ENCODE data around the gene XRN2.

XRN2 gene

GRCh38 chr20:21391185-21391971 is 88.2 kb downstream of the XRN2 start:
- WGBS: 3% methylated on average over 61 of the region's 61 CpGs
- Histone ChIP-seq H3K4me3 (ENCODE audit: low read length) (peak overlapping the region; percentile 49), H3K4me1 (ENCODE audit: insufficient read depth, low read length) (peaks cover 17% of the 10 kb centered on the region), H3K36me3 (ENCODE audit: insufficient read depth, low read length) (peaks cover 37% of the 10 kb centered on the region), H3K27ac (ENCODE audit: low read depth, low read length) (no peak overlapping the region), H3K9ac (ENCODE audit: low read depth, low read length) (no peak overlapping the region), H3K27me3 (ENCODE audit: insufficient read depth, low read length) (peaks cover 74% of the 10 kb centered on the region), H3K9me3 (ENCODE audit: insufficient read depth, low read depth, low read length) (no peaks in the 10 kb centered on the region)

DNA sequence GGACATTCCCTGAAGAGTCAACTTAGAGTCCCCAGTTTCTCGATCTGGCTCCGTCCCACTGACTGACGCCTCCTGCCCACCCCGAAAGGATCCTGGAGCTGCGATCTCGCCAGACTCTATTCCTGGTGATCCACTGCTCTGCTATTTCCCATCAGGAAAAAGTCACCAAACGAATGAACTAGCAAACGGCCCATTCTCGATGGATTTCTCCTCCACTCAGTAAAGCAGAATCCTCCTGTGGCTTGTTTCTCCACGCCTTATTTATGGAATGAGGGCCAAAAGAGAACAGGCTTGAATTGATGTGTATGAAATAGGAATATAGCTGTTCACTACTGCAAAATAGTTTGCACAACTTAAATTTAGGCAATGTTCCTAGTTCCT is 88.8 kb downstream of the XRN2 start:
- 4% methylated on average over 9 of the region's 10 CpGs for WGBS
- Histone ChIP-seq H3K4me3 (ENCODE audit: low read length) (peak overlapping the region; percentile 49), H3K9ac (ENCODE audit: low read depth, low read length) (no peak overlapping the region), H3K27me3 (ENCODE audit: insufficient read depth, low read length) (peaks cover 80% of the 10 kb centered on the region), H3K27ac (ENCODE audit: low read depth, low read length) (no peak overlapping the region), H3K36me3 (ENCODE audit: insufficient read depth, low read length) (peaks cover 31% of the 10 kb centered on the region), H3K9me3 (ENCODE audit: insufficient read depth, low read depth, low read length) (no peaks in the 10 kb centered on the region), H3K4me1 (ENCODE audit: insufficient read depth, low read length) (peaks cover 17% of the 10 kb centered on the region)

GRCh38 chr20:21393166-21393565 is 90.0 kb downstream of the XRN2 start:
- Histone ChIP-seq H3K9ac (ENCODE audit: low read depth, low read length) (no peak overlapping the region), H3K27me3 (ENCODE audit: insufficient read depth, low read length) (peaks cover 92% of the 10 kb centered on the region), H3K27ac (ENCODE audit: low read depth, low read length) (no peak overlapping the region), H3K4me3 (ENCODE audit: low read length) (no peak overlapping the region), H3K36me3 (ENCODE audit: insufficient read depth, low read length) (peaks cover 20% of the 10 kb centered on the region), H3K9me3 (ENCODE audit: insufficient read depth, low read depth, low read length) (no peaks in the 10 kb centered on the region), H3K4me1 (ENCODE audit: insufficient read depth, low read length) (peaks cover 21% of the 10 kb centered on the region)
- WGBS: 39% methylated on average over 4 of the region's 4 CpGs

GRCh38 chr20:21393816-21394519 is 90.8 kb downstream of the XRN2 start:
- H3K9me3 ChIP-seq (ENCODE audit: insufficient read depth, low read depth, low read length): no peaks in the 10 kb centered on the region
- no peak overlapping the region for H3K9ac ChIP-seq (ENCODE audit: low read depth, low read length)
- WGBS: 71% methylated on average over 1 of the region's 4 CpGs
- H3K27ac ChIP-seq (ENCODE audit: low read depth, low read length): no peak overlapping the region
- peaks cover 100% of the 10 kb centered on the region for H3K27me3 ChIP-seq (ENCODE audit: insufficient read depth, low read length)
- H3K4me3 ChIP-seq (ENCODE audit: low read length): no peak overlapping the region
- H3K4me1 ChIP-seq (ENCODE audit: insufficient read depth, low read length): peaks cover 21% of the 10 kb centered on the region
- peaks cover 12% of the 10 kb centered on the region for H3K36me3 ChIP-seq (ENCODE audit: insufficient read depth, low read length)

- peaks cover 100% of the 10 kb centered on the region for H3K27me3 ChIP-seq (ENCODE audit: insufficient read depth, low read length)
- no peaks in the 10 kb centered on the region for H3K9me3 ChIP-seq (ENCODE audit: insufficient read depth, low read depth, low read length)
- peaks cover 21% of the 10 kb centered on the region for H3K4me1 ChIP-seq (ENCODE audit: insufficient read depth, low read length)
- no peak overlapping the region for H3K27ac ChIP-seq (ENCODE audit: low read depth, low read length)
- H3K9ac ChIP-seq (ENCODE audit: low read depth, low read length): no peak overlapping the region
- no peak overlapping the region for H3K4me3 ChIP-seq (ENCODE audit: low read length)
- H3K36me3 ChIP-seq (ENCODE audit: insufficient read depth, low read length): peaks cover 7% of the 10 kb centered on the region
- WGBS: 0% methylated on average over 1 of the region's 3 CpGs
Observed at GRCh38 chr20:21394551-21394950, 91.4 kb downstream of the XRN2 start.

GRCh38 chr20:21395051-21395665 is 92.0 kb downstream of the XRN2 start:
- Histone ChIP-seq H3K4me3 (ENCODE audit: low read length) (no peak overlapping the region), H3K36me3 (ENCODE audit: insufficient read depth, low read length) (peaks cover under 1% of the 10 kb centered on the region; the same call in 1 of the 2 replicates), H3K4me1 (ENCODE audit: insufficient read depth, low read length) (peaks cover 19% of the 10 kb centered on the region), H3K9me3 (ENCODE audit: insufficient read depth, low read depth, low read length) (no peaks in the 10 kb centered on the region), H3K9ac (ENCODE audit: low read depth, low read length) (no peak overlapping the region), H3K27me3 (ENCODE audit: insufficient read depth, low read length) (peaks cover 100% of the 10 kb centered on the region), H3K27ac (ENCODE audit: low read depth, low read length) (no peak overlapping the region)
- 16% methylated on average over 6 of the region's 6 CpGs for WGBS

- Histone ChIP-seq H3K36me3 (ENCODE audit: insufficient read depth, low read length) (no peaks in the 10 kb centered on the region), H3K27me3 (ENCODE audit: insufficient read depth, low read length) (peaks cover 100% of the 10 kb centered on the region), H3K27ac (ENCODE audit: low read depth, low read length) (no peak overlapping the region), H3K9me3 (ENCODE audit: insufficient read depth, low read depth, low read length) (no peaks in the 10 kb centered on the region), H3K4me1 (ENCODE audit: insufficient read depth, low read length) (peaks cover 13% of the 10 kb centered on the region), H3K9ac (ENCODE audit: low read depth, low read length) (no peak overlapping the region; the same call in 1 of the 2 replicates), H3K4me3 (ENCODE audit: low read length) (peak overlapping the region; percentile 35; the same call in 1 of the 2 replicates)
- WGBS: under 1% methylated on average over 103 of the region's 103 CpGs
Observed at GRCh38 chr20:21395666-21396598, 92.8 kb downstream of the XRN2 start.

GRCh38 chr20:21396599-21397340 is 93.6 kb downstream of the XRN2 start:
- Histone ChIP-seq H3K4me3 (ENCODE audit: low read length) (peak overlapping the region; percentile 35), H3K9ac (ENCODE audit: low read depth, low read length) (no peak overlapping the region; the same call in 1 of the 2 replicates)
- WGBS: 1% methylated on average over 116 of the region's 116 CpGs

DNA sequence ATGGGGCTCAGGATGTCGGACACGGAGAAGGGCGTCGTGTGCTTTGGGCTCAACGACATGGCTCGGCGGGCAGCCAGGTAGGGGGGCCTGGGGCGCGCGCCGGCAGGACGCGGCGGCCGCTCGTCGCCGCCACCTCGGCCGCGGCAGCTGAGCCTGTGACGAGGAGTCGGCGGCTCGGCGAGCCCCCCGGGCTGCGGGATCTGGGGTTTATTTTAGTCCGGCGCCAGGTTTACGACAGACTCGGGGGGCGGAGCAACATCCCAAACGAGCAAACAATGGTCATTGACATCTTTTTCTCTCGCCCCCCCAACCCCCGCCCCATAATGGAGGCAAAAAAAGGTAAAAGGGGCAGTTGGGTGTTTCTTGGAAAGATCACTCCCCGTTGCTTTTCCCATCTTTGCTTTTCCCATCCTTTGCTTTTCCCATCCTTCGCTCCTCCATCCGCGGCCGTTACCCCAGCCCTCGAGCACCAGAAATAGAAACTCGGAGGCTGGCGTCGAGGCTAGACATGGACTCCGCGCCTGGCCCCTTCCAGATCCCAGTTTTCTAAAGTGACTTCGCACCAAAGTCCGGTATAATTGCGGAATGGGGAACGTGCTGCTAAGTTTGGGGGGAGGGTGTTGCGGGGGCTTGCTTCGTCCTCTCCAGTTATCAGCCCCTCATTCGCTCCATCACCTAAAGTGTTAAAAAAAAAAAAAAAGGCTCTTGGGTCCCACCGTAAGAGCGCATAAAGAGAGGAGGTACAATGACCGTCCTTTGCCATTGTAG is 94.4 kb downstream of the XRN2 start, which contains the start of gene NKX2-4:
NKX2-4 (minus strand) TSS at position 186 of the 768 bp plus-strand sequence; CDS start at position 59, 127 bp downstream.
- Histone ChIP-seq H3K36me3 (ENCODE audit: insufficient read depth, low read length) (no peaks in the 10 kb centered on the region), H3K27me3 (ENCODE audit: insufficient read depth, low read length) (peaks cover 100% of the 10 kb centered on the region), H3K9ac (ENCODE audit: low read depth, low read length) (no peak within 1 kb of the TSS; the same call in 1 of the 2 replicates), H3K9me3 (ENCODE audit: insufficient read depth, low read depth, low read length) (no peaks in the 10 kb centered on the region), H3K4me1 (ENCODE audit: insufficient read depth, low read length) (peaks cover 5% of the 10 kb centered on the region; the same call in 1 of the 2 replicates), H3K4me3 (ENCODE audit: low read length) (peak within 1 kb of the TSS; percentile 35), H3K27ac (ENCODE audit: low read depth, low read length) (no peak within 1 kb of the TSS)
- 3% methylated on average over 54 of the region's 57 CpGs for WGBS

More at GRCh38 chr20:21396599-21397340, 93.6 kb downstream of the XRN2 start:
- H3K27me3 ChIP-seq (ENCODE audit: insufficient read depth, low read length): peaks cover 100% of the 10 kb centered on the region
- H3K4me1 ChIP-seq (ENCODE audit: insufficient read depth, low read length): peaks cover 12% of the 10 kb centered on the region
- no peak overlapping the region for H3K27ac ChIP-seq (ENCODE audit: low read depth, low read length)
- H3K9me3 ChIP-seq (ENCODE audit: insufficient read depth, low read depth, low read length): no peaks in the 10 kb centered on the region
- H3K36me3 ChIP-seq (ENCODE audit: insufficient read depth, low read length): no peaks in the 10 kb centered on the region

Data from HUES64 (cell line).